RWPE1 (cell line): ENCODE measurements around the gene FUT2.

Source experiments
- CTCF ChIA-PET: fragments of 350-600 bp; sonication (Branson Sonifier 250); formaldehyde crosslinking; extraction: SDS; loops from one replicate; lab custom pipeline; 2021; lab: Yijun Ruan, JAX
- POLR2A ChIA-PET: fragments of 400-600 bp; formaldehyde crosslinking; extraction: SDS; loops from one replicate; lab custom pipeline; 2020; ENCODE audit warnings: antibody characterized with exemption; ENCODE audit not compliant: low non-redundant PET; lab: Yijun Ruan, JAX
- DNase-seq: peaks from one replicate; pipeline ENCODE4 v3.0.0; 2012; ENCODE audit warnings: low spot score
- H3K27ac ChIP-seq: fragments of 450-650 bp; 2 replicates; pipeline ENCODE4 v1.5.1; 2017
- TF ChIP-seq, protein P1 (sequence below): fragments of 450-650 bp; conservative IDR thresholded peaks from 2 replicates; pipeline ENCODE4 v1.5.1; 2017; ENCODE audit warnings: low read depth, mild to moderate bottlenecking

FUT2 gene

GRCh38 chr19:48740164-48740972 lies 44.6 kb downstream of the FUT2 start, which contains the start of gene RASIP1:
TSS of gene RASIP1 (minus strand) at chr19:48740610. CDS start at chr19:48740282, 328 bp downstream.
- peak within 1 kb of the TSS; percentile 80 for H3K27ac ChIP-seq
- TF ChIP-seq, protein P1, sequence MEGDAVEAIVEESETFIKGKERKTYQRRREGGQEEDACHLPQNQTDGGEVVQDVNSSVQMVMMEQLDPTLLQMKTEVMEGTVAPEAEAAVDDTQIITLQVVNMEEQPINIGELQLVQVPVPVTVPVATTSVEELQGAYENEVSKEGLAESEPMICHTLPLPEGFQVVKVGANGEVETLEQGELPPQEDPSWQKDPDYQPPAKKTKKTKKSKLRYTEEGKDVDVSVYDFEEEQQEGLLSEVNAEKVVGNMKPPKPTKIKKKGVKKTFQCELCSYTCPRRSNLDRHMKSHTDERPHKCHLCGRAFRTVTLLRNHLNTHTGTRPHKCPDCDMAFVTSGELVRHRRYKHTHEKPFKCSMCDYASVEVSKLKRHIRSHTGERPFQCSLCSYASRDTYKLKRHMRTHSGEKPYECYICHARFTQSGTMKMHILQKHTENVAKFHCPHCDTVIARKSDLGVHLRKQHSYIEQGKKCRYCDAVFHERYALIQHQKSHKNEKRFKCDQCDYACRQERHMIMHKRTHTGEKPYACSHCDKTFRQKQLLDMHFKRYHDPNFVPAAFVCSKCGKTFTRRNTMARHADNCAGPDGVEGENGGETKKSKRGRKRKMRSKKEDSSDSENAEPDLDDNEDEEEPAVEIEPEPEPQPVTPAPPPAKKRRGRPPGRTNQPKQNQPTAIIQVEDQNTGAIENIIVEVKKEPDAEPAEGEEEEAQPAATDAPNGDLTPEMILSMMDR: no peak
- no peak for DNase-seq
- ChIA-PET CTCF (interaction anchor here (0.5 to 1.1 kb wide), 3 partner anchors 24 to 98 kb away, joined by 3 to 8 read pairs (median 5); partner anchors contain the start of gene HSD17B14), POLR2A (no interaction called here)

DNA sequence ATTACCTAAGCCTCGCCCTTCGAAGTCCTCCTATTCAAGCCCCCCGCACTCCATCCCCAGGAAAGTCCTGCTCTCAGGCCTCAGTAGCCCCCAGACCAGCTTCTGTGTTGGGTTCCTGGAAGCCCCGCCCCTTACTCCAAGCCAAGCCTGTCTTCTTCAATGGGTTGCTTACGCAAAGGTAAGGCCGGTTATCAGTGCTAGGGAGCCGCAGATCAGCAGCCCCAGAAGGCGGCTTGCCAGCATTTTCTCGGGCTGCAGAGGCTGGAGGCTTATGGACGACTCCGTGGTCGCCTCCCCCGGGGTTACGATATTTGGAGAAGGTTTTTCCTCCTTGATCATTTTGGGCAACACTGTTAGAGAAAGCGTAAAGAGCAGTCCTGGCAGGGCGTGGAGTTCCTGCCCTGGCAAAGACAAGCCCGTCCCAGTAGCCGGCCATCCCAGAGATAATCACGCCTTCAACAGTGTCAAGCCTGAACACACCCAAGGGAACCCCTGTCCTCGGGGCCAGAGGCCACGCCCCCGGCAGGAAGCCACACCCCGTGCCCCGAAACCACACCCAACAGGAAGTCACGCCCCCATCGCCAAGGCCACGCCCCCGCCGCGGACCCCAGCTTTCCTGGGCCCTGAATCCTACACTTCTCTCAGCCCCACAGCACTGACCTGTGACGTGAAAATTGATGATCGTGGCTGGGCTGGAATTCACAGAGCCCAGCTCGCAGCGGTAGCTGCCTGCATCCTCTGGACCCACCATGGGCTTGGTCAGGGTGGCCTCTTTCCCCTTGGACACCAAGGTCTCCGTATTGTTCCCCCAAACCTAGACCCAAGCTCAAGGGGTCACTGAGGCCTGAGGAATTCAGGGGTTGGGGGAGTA lies 45.6 kb downstream of the FUT2 start:
- ChIA-PET CTCF (interaction anchor here (0.5 to 0.7 kb wide), 2 partner anchors 95 to 458 kb away, joined by 3 to 5 read pairs; partner anchors contain the start of gene HSD17B14), POLR2A (no interaction called here)
- peak overlapping the region; percentile 80 for H3K27ac ChIP-seq
- TF ChIP-seq, protein P1: no peak
- peak; percentile 84 for DNase-seq

GRCh38 chr19:48742096-48742495 lies 46.3 kb downstream of the FUT2 start:
- TF ChIP-seq, protein P1: no peak
- no peak for DNase-seq
- ChIA-PET POLR2A (no interaction called here), CTCF (no interaction called here)
- peak overlapping the region; percentile 80 for H3K27ac ChIP-seq

DNA sequence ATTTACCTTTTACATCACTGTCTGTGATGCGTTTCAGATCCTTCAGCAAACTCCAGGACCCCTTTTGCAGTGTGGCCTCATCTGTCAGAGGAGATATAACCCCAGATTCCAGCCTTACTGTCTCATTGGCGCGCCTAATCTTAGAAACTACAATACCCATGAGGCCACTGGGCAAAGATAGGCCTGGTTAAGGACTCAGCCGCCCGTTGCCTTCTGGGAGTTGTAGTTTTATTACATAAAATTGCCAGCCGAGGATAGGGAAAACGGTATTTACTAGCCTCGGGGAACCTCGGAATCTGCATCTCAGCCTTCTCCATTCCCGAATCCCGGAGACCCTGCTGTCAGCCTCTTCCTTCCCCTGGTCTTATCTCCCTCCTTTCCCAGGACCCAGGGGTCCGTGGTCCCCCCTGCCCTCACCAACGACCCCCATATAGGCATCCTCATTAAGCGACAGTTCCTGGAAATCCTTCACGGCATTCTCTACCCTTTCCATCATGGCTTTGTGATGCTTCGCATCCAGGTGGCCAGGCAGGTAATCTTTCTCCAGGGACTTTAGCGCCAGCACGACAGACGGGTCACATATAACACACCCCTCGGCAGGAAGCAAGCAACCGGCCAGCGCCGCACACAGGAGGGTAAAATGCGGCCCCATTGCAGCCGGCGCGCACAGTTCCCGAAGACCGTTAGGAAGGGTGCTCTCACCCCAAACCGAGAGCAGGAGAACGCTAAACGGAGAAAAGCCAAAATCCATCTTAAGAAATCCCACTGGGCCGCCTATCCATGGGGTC lies 49.6 kb downstream of the FUT2 start:
- CTCF ChIA-PET: no interaction called here
- peak; percentile 69 for DNase-seq
- POLR2A ChIA-PET: no interaction called here
- no peak overlapping the region for H3K27ac ChIP-seq
- TF ChIP-seq, protein P1: no peak

DNA sequence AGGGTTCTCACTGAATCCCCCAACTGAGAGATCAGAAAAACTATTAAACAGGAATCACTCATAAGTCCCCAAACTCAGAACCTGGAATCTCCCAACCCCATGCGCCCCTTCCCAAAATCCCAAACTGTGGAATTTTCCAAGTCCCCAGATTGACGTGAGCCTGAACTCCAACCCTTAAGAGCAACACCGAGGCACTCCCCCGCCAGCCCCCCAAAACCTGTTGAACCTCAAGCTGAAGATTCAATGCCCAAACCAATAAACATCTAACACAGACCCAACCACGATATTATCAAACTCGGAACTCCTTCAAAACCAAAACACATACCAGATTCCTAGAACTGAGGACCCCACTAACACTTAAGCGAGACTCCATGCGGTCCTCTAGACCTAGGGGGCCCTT lies 50.3 kb downstream of the FUT2 start:
- TF ChIP-seq, protein P1: no peak
- no peak for DNase-seq
- CTCF ChIA-PET: no interaction called here
- POLR2A ChIA-PET: no interaction called here
- peak overlapping the region; percentile 43; the same call in 1 of the 2 replicates for H3K27ac ChIP-seq
